ENCODE results near the gene PYDC1. TPM values are rescaled to one million over a fixed set of nuclear protein-coding genes. Genes with fewer than 3 reads are reported as not detected.

PYDC1 gene
- total RNA-seq, 1 experiment from 2014 or later: not detected

GRCh38 chr16:31217136-31217530, 198 bp upstream of the PYDC1 start:
- no TSS peak for BruUV-seq (replicated peaks)
- no peak overlapping the region for H3K27ac ChIP-seq (ENCODE audit: low read depth, low read length, poor library complexity, severe bottlenecking)
- no peak for DNase-seq (ENCODE audit: low spot score)
- H3K27me3 ChIP-seq (replicated peaks; ENCODE audit: insufficient read depth, low read depth, low read length, poor library complexity): peaks cover 48% of the 10 kb centered on the region
- intact Hi-C loops (cut with micrococcal nuclease; ENCODE audit: unreplicated experiment): no loop called here
- TF ChIP-seq EZH2 (IDR thresholded peaks at IDR 0.05; ENCODE audit: borderline replicate concordance, low read depth, low read length, poor library complexity, severe bottlenecking): no peak
- TF ChIP-seq CTCF (conservative IDR thresholded peaks at IDR 0.05; ENCODE audit: low read depth, low read length): no peak
- H3K4me3 ChIP-seq (ENCODE audit: low read depth, low read length, poor library complexity, severe bottlenecking): no peak overlapping the region
- ChIA-PET POLR2A (ENCODE audit: low non-redundant PET) (interaction anchor here (0.6 kb wide), 1 partner anchor 167 kb away, joined by 9 read pairs; no protein-coding TSS in a partner anchor), CTCF (interaction anchor here (0.5 kb wide), 1 partner anchor 652 kb away, joined by 3 read pairs; no protein-coding TSS in a partner anchor)
- H3K4me1 ChIP-seq (ENCODE audit: insufficient read depth, low read length, poor library complexity, severe bottlenecking): peaks cover 15% of the 10 kb centered on the region
- H3K36me3 ChIP-seq (ENCODE audit: insufficient read depth, low read length, poor library complexity, severe bottlenecking): no peaks in the 10 kb centered on the region
- no peaks in the 10 kb centered on the region for H3K9me3 ChIP-seq (ENCODE audit: low read depth, low read length, poor library complexity, severe bottlenecking)

- ChIA-PET CTCF (interaction anchor here (0.6 kb wide), 2 partner anchors 10 to 54 kb away, joined by 3 read pairs; no protein-coding TSS in a partner anchor), POLR2A (ENCODE audit: low non-redundant PET) (interaction anchor here (0.5 kb wide), 1 partner anchor 29 kb away, joined by 7 read pairs; no protein-coding TSS in a partner anchor)
- H3K36me3 ChIP-seq (ENCODE audit: insufficient read depth, low read length, poor library complexity, severe bottlenecking): no peaks in the 10 kb centered on the region
- no peak overlapping the region for H3K27ac ChIP-seq (ENCODE audit: low read depth, low read length, poor library complexity, severe bottlenecking)
- peak overlapping the region; percentile 41 for H3K4me3 ChIP-seq (ENCODE audit: low read depth, low read length, poor library complexity, severe bottlenecking)
- H3K4me1 ChIP-seq (ENCODE audit: insufficient read depth, low read length, poor library complexity, severe bottlenecking): peaks cover 15% of the 10 kb centered on the region
- H3K9me3 ChIP-seq (ENCODE audit: low read depth, low read length, poor library complexity, severe bottlenecking): no peaks in the 10 kb centered on the region
- H3K27me3 ChIP-seq (replicated peaks; ENCODE audit: insufficient read depth, low read depth, low read length, poor library complexity): peaks cover 48% of the 10 kb centered on the region
- intact Hi-C loops (cut with micrococcal nuclease; ENCODE audit: unreplicated experiment): no loop called here
- DNase-seq (ENCODE audit: low spot score): peak; percentile 55
- TF ChIP-seq EZH2 (IDR thresholded peaks at IDR 0.05; ENCODE audit: borderline replicate concordance, low read depth, low read length, poor library complexity, severe bottlenecking) (peak; percentile 68), CTCF (conservative IDR thresholded peaks at IDR 0.05; ENCODE audit: low read depth, low read length) (no peak)
- no TSS peak for BruUV-seq (replicated peaks)
Measured at GRCh38 chr16:31215287-31216162, 1.4 kb downstream of the PYDC1 start.

GRCh38 chr16:31214708-31215286, 2.1 kb downstream of the PYDC1 start:
- CTCF ChIA-PET: interaction anchor here (0.6 kb wide), 1 partner anchor 53 kb away, joined by 3 read pairs; no protein-coding TSS in a partner anchor
- POLR2A ChIA-PET (ENCODE audit: low non-redundant PET): interaction anchor here (0.5 kb wide), 1 partner anchor 29 kb away, joined by 7 read pairs; no protein-coding TSS in a partner anchor
- H3K4me3 ChIP-seq (ENCODE audit: low read depth, low read length, poor library complexity, severe bottlenecking): peak overlapping the region; percentile 41

More at GRCh38 chr16:31214708-31215286, 2.1 kb downstream of the PYDC1 start:
- Histone ChIP-seq H3K36me3 (ENCODE audit: insufficient read depth, low read length, poor library complexity, severe bottlenecking) (no peaks in the 10 kb centered on the region), H3K27ac (ENCODE audit: low read depth, low read length, poor library complexity, severe bottlenecking) (no peak overlapping the region), H3K4me1 (ENCODE audit: insufficient read depth, low read length, poor library complexity, severe bottlenecking) (peaks cover 15% of the 10 kb centered on the region), H3K27me3 (replicated peaks; ENCODE audit: insufficient read depth, low read depth, low read length, poor library complexity) (peaks cover 48% of the 10 kb centered on the region), H3K9me3 (ENCODE audit: low read depth, low read length, poor library complexity, severe bottlenecking) (no peaks in the 10 kb centered on the region)
- intact Hi-C loops (cut with micrococcal nuclease; ENCODE audit: unreplicated experiment): no loop called here
- TF ChIP-seq CTCF (conservative IDR thresholded peaks at IDR 0.05; ENCODE audit: low read depth, low read length): no peak
- no peak for TF ChIP-seq EZH2 (IDR thresholded peaks at IDR 0.05; ENCODE audit: borderline replicate concordance, low read depth, low read length, poor library complexity, severe bottlenecking)
- DNase-seq (ENCODE audit: low spot score): no peak
- BruUV-seq (replicated peaks): no TSS peak

Data from A673 (cell line).